Osteoblast (primary cell): ENCODE results near the gene NQO2. TPM values are rescaled to one million over a fixed set of nuclear protein-coding genes. Genes with fewer than 3 reads are reported as not detected.

Experiments used
- DNase-seq: peaks from one replicate; pipeline ENCODE4 v3.0.0; 2011; ENCODE audit warnings: low spot score, mixed read lengths; ENCODE audit not compliant: insufficient read length; ENCODE audit errors: missing footprints
- H2AFZ ChIP-seq: 2 replicates; pipeline ENCODE4 v1.6.0; 2011; ENCODE audit warnings: mild to moderate bottlenecking, low read length
- H3K27ac ChIP-seq: 2 replicates; pipeline ENCODE4 v1.5.1; 2011; ENCODE audit warnings: mild to moderate bottlenecking, low read depth, low read length, moderate library complexity
- H3K27me3 ChIP-seq: 2 replicates; pipeline ENCODE4 v1.6.0; 2012; ENCODE audit warnings: mild to moderate bottlenecking, control low read depth, inconsistent platforms, low read length, moderate library complexity; ENCODE audit not compliant: insufficient read depth
- H3K36me3 ChIP-seq: 2 replicates; pipeline ENCODE4 v1.5.1; 2011; ENCODE audit warnings: mild to moderate bottlenecking, low read length, control low read depth, moderate library complexity; ENCODE audit not compliant: insufficient read depth
- H3K4me1 ChIP-seq: 2 replicates; pipeline ENCODE4 v1.5.1; 2011; ENCODE audit warnings: mild to moderate bottlenecking, low read length, control low read depth, moderate library complexity; ENCODE audit not compliant: insufficient read depth
- H3K4me2 ChIP-seq: 2 replicates; pipeline ENCODE4 v1.6.0; 2011; ENCODE audit warnings: mild to moderate bottlenecking, low read length; ENCODE audit not compliant: insufficient read depth
- H3K4me3 ChIP-seq: fragments of 200-600 bp; sonication (generic); 3 replicates; pipeline ENCODE4 v1.5.1; 2012; ENCODE audit warnings: mild to moderate bottlenecking, low read length, inconsistent platforms; ENCODE audit not compliant: insufficient read depth
- H3K79me2 ChIP-seq: 2 replicates; pipeline ENCODE4 v1.6.0; 2012; ENCODE audit warnings: mild to moderate bottlenecking, low read length, control low read depth, inconsistent platforms; ENCODE audit not compliant: insufficient read depth
- H3K9me3 ChIP-seq: 2 replicates; pipeline ENCODE4 v1.5.1; 2011; ENCODE audit warnings: low read depth, low read length, control low read depth
- H4K20me1 ChIP-seq: 2 replicates; pipeline ENCODE4 v1.6.0; 2012; ENCODE audit warnings: mild to moderate bottlenecking, low read length, control low read depth; ENCODE audit not compliant: insufficient read depth
- total RNA-seq: library from RNA; depleted of rRNA; stranded (reverse); fragments of >200 nt; gene quantifications from 2 replicates; pipeline ENCODE4 v1.2.3, GENCODE V29; 2012
- TF ChIP-seq, protein P1 (sequence below): IDR thresholded peaks from 2 replicates; pipeline ENCODE4 v1.5.1; 2011; ENCODE audit warnings: mild to moderate bottlenecking, low read depth, low read length, moderate library complexity; ENCODE audit errors: extremely low read depth

Gene NQO2
- total RNA-seq, 1 donor = 45.2 TPM

DNA sequence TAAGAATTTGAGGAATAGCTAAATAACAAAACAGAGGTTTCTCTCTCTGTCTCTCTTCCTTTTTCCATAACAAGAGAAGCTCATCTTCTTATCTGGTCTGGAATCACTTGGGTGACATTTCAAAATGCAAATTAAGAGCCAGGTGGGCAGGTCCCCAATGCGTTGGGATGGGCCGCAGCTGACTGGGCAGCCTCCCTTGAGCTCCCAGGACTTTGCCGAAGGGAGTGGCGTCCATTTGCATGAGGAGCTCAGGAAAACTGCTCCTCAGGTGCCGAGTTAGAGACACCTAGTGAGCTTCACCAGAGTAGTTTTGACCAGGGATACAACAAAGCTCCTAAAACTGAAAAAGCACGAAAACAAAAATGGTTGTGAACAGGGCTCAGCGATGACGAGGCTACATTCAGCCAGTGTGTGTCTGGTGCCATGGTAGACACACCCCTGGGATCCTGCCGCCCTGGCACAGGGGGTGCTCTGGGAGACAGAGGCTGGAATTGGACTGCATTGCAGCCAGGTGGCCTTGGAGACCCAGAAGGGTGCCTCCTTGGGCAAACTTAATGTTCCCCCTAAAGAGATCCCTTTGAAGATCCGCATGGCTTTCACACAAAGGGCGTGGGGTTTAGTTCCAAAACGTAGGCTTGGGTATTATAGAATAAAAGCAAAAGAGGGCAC, 14.8 kb upstream of the NQO2 start:
- TF ChIP-seq, protein P1, sequence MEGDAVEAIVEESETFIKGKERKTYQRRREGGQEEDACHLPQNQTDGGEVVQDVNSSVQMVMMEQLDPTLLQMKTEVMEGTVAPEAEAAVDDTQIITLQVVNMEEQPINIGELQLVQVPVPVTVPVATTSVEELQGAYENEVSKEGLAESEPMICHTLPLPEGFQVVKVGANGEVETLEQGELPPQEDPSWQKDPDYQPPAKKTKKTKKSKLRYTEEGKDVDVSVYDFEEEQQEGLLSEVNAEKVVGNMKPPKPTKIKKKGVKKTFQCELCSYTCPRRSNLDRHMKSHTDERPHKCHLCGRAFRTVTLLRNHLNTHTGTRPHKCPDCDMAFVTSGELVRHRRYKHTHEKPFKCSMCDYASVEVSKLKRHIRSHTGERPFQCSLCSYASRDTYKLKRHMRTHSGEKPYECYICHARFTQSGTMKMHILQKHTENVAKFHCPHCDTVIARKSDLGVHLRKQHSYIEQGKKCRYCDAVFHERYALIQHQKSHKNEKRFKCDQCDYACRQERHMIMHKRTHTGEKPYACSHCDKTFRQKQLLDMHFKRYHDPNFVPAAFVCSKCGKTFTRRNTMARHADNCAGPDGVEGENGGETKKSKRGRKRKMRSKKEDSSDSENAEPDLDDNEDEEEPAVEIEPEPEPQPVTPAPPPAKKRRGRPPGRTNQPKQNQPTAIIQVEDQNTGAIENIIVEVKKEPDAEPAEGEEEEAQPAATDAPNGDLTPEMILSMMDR = no peak
- H3K36me3 ChIP-seq = no peaks in the 10 kb centered on the region

DNA sequence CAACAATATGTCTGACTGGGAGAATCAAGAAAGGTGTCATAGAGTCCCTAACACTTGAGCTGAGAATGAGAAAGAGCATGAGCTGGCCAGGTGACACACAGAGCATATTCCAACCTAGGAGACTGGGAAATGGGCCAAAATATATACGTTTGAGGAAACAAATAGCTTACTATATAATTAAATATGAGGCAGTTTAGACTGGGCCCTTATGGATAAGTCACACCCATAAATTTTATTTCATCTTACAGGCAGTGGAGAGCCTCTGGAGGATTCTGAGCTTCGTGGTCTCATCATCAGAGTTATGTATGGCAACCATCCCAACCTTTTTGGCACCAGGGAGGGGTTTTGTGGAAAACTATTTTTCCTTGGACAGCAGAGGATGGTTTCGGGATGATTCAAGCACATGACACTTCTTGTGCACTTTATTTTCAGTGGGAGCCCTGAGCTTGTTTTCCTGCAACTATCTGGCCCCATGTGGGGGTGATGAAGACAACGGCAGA, 12.9 kb upstream of the NQO2 start:
- Histone ChIP-seq H3K27me3 (no peaks in the 10 kb centered on the region), H2AFZ (no peak overlapping the region), H3K9me3 (no peaks in the 10 kb centered on the region), H3K27ac (peak overlapping the region; percentile 69), H3K4me3 (no peak overlapping the region), H3K4me2 (peak overlapping the region; percentile 54), H3K36me3 (no peaks in the 10 kb centered on the region), H3K79me2 (no peaks in the 10 kb centered on the region), H4K20me1 (no peaks in the 10 kb centered on the region), H3K4me1 (peaks cover 40% of the 10 kb centered on the region)
- DNase-seq = peak; percentile 66
- TF ChIP-seq, protein P1 = no peak

More for the DNA sequence above, 14.8 kb upstream of the NQO2 start:
- Histone ChIP-seq H2AFZ (no peak overlapping the region), H3K27ac (no peak overlapping the region), H3K79me2 (no peaks in the 10 kb centered on the region), H3K27me3 (no peaks in the 10 kb centered on the region), H3K4me3 (no peak overlapping the region), H3K4me1 (peaks cover 51% of the 10 kb centered on the region), H4K20me1 (no peaks in the 10 kb centered on the region), H3K9me3 (no peaks in the 10 kb centered on the region), H3K4me2 (no peak overlapping the region)
- DNase-seq = no peak

DNA sequence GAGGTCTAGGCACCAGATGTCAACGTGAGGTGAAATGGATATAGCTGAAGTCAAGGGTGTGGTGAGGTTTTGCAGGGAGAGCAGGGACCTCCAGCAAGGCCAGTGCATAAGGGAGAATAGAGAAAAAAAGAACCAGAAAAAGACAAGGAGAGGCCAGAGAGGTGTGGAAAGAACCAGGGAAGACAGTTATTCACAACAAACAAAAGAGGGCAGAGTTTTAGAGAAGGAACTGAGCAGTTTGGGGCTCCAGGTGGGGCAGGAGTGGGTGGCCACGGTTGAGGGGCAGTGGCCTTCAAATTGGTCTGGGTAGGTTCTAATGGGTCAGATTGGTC, 11.6 kb upstream of the NQO2 start:
- peak overlapping the region; percentile 100 for H3K27ac ChIP-seq
- H3K79me2 ChIP-seq = no peaks in the 10 kb centered on the region
- no peaks in the 10 kb centered on the region for H3K27me3 ChIP-seq
- H2AFZ ChIP-seq = peak overlapping the region; percentile 72
- H4K20me1 ChIP-seq = no peaks in the 10 kb centered on the region
- TF ChIP-seq, protein P1 = no peak
- peak overlapping the region; percentile 85 for H3K4me3 ChIP-seq
- no peaks in the 10 kb centered on the region for H3K36me3 ChIP-seq
- DNase-seq = no peak
- no peaks in the 10 kb centered on the region for H3K9me3 ChIP-seq
- H3K4me2 ChIP-seq = peak overlapping the region; percentile 98
- H3K4me1 ChIP-seq = peaks cover 27% of the 10 kb centered on the region

DNA sequence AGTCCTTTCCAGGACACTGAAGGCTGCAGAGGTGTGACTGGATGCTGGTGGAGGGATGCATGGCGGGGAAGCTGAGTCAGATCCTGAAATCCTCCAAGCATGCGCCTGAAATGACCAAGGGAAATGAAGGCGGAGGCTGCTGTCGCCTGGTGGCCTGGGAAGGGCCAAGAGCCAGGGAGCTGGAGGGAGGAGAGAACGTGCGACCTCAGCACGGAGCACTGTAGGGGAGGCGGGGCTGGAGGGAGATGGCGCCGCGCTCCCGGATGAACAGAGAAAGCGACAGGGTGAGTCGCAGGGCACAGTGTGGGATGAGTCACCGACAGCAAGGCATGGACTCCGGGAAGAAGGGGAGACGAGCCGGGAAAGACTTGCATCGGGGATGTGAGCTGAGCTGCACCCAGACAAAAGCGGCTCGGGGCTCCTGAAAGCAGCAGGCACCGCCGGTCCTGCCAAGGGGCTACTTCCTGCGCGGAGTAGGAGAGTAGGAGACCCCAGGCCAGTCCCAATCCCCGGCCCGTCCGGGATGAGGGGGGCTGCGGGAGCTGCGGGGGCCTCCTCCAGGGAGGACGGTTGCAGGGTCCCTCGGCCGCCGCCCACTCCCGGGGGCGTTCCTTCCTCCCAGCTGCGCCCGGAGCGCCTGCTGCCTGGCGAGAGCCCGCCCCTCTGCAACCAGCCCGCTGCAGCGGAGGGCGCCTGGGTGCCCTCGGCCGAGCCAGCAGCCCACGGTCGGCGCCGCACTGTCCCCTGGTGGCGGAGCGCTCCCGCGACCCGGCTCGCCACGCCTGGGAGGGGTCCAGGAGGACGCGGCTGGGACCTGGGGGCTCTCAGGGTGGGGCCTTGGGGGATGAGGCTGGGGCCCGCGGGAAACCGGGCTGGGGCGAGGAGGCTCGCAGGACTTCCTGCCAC, 11.0 kb upstream of the NQO2 start:
- Histone ChIP-seq H2AFZ (peak overlapping the region; percentile 72), H3K4me3 (peak overlapping the region; percentile 85), H3K79me2 (no peaks in the 10 kb centered on the region)

More for the DNA sequence above, 11.0 kb upstream of the NQO2 start:
- no peaks in the 10 kb centered on the region for H3K27me3 ChIP-seq
- H3K4me2 ChIP-seq = peak overlapping the region; percentile 98
- peak; percentile 89 for DNase-seq
- peaks cover 26% of the 10 kb centered on the region for H3K4me1 ChIP-seq
- TF ChIP-seq, protein P1 = peak; percentile 62
- no peaks in the 10 kb centered on the region for H3K9me3 ChIP-seq
- H3K27ac ChIP-seq = peak overlapping the region; percentile 100
- H3K36me3 ChIP-seq = no peaks in the 10 kb centered on the region
- no peaks in the 10 kb centered on the region for H4K20me1 ChIP-seq
